H1 (cell line): Measurements from ENCODE around the gene CAMK2D. TPM values are rescaled to one million over a fixed set of nuclear protein-coding genes. Genes with fewer than 3 reads are reported as not detected.

Experiments used
- CTCF ChIA-PET: fragments of 300-600 bp; sonication (Branson Sonifier 250); formaldehyde crosslinking; loops from one replicate; lab custom pipeline; 2021; ENCODE audit not compliant: partially characterized antibody; lab: Charles Lee
- POLR2A ChIA-PET: fragments of 300-600 bp; sonication (Branson Sonifier 250); formaldehyde crosslinking; loops from one replicate; lab custom pipeline; 2021; ENCODE audit warnings: inconsistent platforms; ENCODE audit not compliant: partially characterized antibody; lab: Charles Lee
- DNase-seq, 2 experiments: peaks; one replicate each; pipeline versions ENCODE4 v3.0.0 to v3.0.0-alpha.2; 2010 to 2022; ENCODE audit warnings: low spot score in 2 of 2, low read depth in 1 of 2, mixed read lengths in 1 of 2
- FAIRE-seq: peaks from 2 replicates; lab custom pipeline; 2011; peaks lifted over from hg19 to GRCh38; lab: Jason Lieb, UNC
- H2AFZ ChIP-seq: 2 replicates; pipeline ENCODE4 v1.8.1; 2012; ENCODE audit warnings: low read length, inconsistent platforms
- H2AK5ac ChIP-seq: 2 replicates; pipeline ENCODE4 v1.6.1; 2013; ENCODE audit warnings: low read depth, low read length
- H2BK120ac ChIP-seq: replicated peaks from 2 replicates; pipeline ENCODE3; 2013; ENCODE audit warnings: low read depth, low read length, inconsistent platforms
- H2BK12ac ChIP-seq: 2 replicates; pipeline ENCODE4 v1.6.1; 2013; ENCODE audit warnings: low read depth, low read length
- H2BK15ac ChIP-seq: 2 replicates; pipeline ENCODE4 v1.6.1; 2013; ENCODE audit warnings: low read length
- H2BK20ac ChIP-seq: 2 replicates; pipeline ENCODE4 v1.6.1; 2013; ENCODE audit warnings: low read length
- H2BK5ac ChIP-seq: 2 replicates; pipeline ENCODE4 v1.6.1; 2013; ENCODE audit warnings: low read depth, low read length
- H3K14ac ChIP-seq: 2 replicates; pipeline ENCODE4 v1.6.1; 2013; ENCODE audit warnings: inconsistent platforms; ENCODE audit not compliant: insufficient read length
- H3K18ac ChIP-seq: 2 replicates; pipeline ENCODE4 v1.6.1; 2013; ENCODE audit warnings: low read length; ENCODE audit errors: extremely low read depth
- H3K23ac ChIP-seq: 2 replicates; pipeline ENCODE4 v1.6.1; 2013; ENCODE audit warnings: inconsistent platforms; ENCODE audit not compliant: insufficient read length
- H3K23me2 ChIP-seq: 2 replicates; pipeline ENCODE4 v1.6.1; 2013; ENCODE audit warnings: low read depth, low read length
- H3K27ac ChIP-seq: 2 replicates; pipeline ENCODE4 v1.6.1; 2011; ENCODE audit warnings: low read depth, low read length, inconsistent platforms
- H3K27me3 ChIP-seq, 4 experiments: replicated peaks in 1 of 4; 1 replicate in 1 of 4; 2 replicates in 3 of 4; pipeline versions ENCODE4 v1.6.1 to v1.8.1; 2011 to 2013; ENCODE audit warnings: low read length in 3 of 4, mild to moderate bottlenecking in 3 of 4, inconsistent platforms in 2 of 4, mixed read lengths in 2 of 4, moderate library complexity in 1 of 4; ENCODE audit not compliant: control insufficient read depth in 3 of 4, insufficient read depth in 3 of 4; ENCODE audit errors: extremely low read depth in 1 of 4
- H3K36me3 ChIP-seq, 4 experiments: 2 replicates each; pipeline versions ENCODE4 v1.6.1 to v1.8.1; 2011 to 2013; ENCODE audit warnings: mild to moderate bottlenecking in 4 of 4, low read length in 3 of 4, moderate library complexity in 2 of 4, control low read depth in 1 of 4, inconsistent platforms in 1 of 4; ENCODE audit not compliant: insufficient read depth in 4 of 4, control insufficient read depth in 2 of 4
- H3K4ac ChIP-seq: replicated peaks from 2 replicates; pipeline ENCODE3; 2013; ENCODE audit warnings: low read length, low read depth, mixed read lengths, inconsistent platforms; ENCODE audit not compliant: insufficient read length
- H3K4me1 ChIP-seq, 4 experiments: replicated peaks in 1 of 4; 1 replicate in 1 of 4; 2 replicates in 3 of 4; pipeline versions ENCODE4 v1.6.1 to v1.8.1; 2011 to 2013; ENCODE audit warnings: low read length in 3 of 4, inconsistent platforms in 2 of 4, mixed read lengths in 1 of 4; ENCODE audit not compliant: insufficient read depth in 4 of 4, control insufficient read depth in 3 of 4
- H3K4me2 ChIP-seq, 2 experiments: 2 replicates each; pipeline versions ENCODE4 v1.6.1 to v1.8.1; 2011 to 2013; ENCODE audit warnings: low read depth in 2 of 2, low read length in 2 of 2, control low read depth in 1 of 2, inconsistent platforms in 1 of 2, mild to moderate bottlenecking in 1 of 2; ENCODE audit not compliant: insufficient read depth in 1 of 2
- H3K4me3 ChIP-seq, 4 experiments: fragments of 200-600, 300-600 bp in 1 of 4; sonication (generic), shearing (Covaris generic), sonication (Bioruptor Twin) in 1 of 4; 2 replicates each; pipeline versions ENCODE4 v1.5.1 to v1.8.1; 2011 to 2016; ENCODE audit warnings: low read length in 4 of 4, low read depth in 3 of 4, control low read depth in 2 of 4, inconsistent platforms in 2 of 4, mild to moderate bottlenecking in 2 of 4, mixed read lengths in 1 of 4, moderate library complexity in 1 of 4; ENCODE audit not compliant: insufficient read depth in 2 of 4; ENCODE audit errors: extremely low read depth in 1 of 4
- H3K56ac ChIP-seq: replicated peaks from 2 replicates; pipeline ENCODE3; 2013; ENCODE audit warnings: low read depth, mild to moderate bottlenecking, mixed read lengths, low read length, inconsistent platforms; ENCODE audit not compliant: insufficient read length
- H3K79me1 ChIP-seq: 2 replicates; pipeline ENCODE4 v1.6.1; 2013; ENCODE audit warnings: low read depth, low read length, control low read depth
- H3K79me2 ChIP-seq, 2 experiments: 2 replicates each; pipeline versions ENCODE4 v1.6.1 to v1.8.1; 2012 to 2013; ENCODE audit warnings: low read length in 2 of 2, mild to moderate bottlenecking in 2 of 2, inconsistent platforms in 1 of 2; ENCODE audit not compliant: insufficient read depth in 2 of 2, control insufficient read depth in 1 of 2
- H3K9ac ChIP-seq, 4 experiments: replicated peaks in 1 of 4; 1 replicate in 1 of 4; 2 replicates in 3 of 4; pipeline versions ENCODE4 v1.6.1 to v1.8.1; 2011 to 2013; ENCODE audit warnings: low read depth in 3 of 4, low read length in 3 of 4, control low read depth in 2 of 4, mild to moderate bottlenecking in 2 of 4, moderate library complexity in 2 of 4, inconsistent platforms in 1 of 4; ENCODE audit errors: extremely low read depth in 1 of 4
- H3K9me3 ChIP-seq, 2 experiments: 2 replicates each; pipeline versions ENCODE4 v1.6.1 to v1.8.1; 2012 to 2013; ENCODE audit warnings: mild to moderate bottlenecking in 2 of 2, moderate library complexity in 2 of 2, control low read depth in 1 of 2, inconsistent platforms in 1 of 2, low read depth in 1 of 2, low read length in 1 of 2, mixed read lengths in 1 of 2; ENCODE audit not compliant: insufficient read depth in 2 of 2
- H4K20me1 ChIP-seq, 2 experiments: replicated peaks in 1 of 2; 2 replicates each; pipeline versions ENCODE3 to v1.8.1; 2011 to 2013; ENCODE audit warnings: inconsistent platforms in 2 of 2, low read length in 2 of 2, mild to moderate bottlenecking in 1 of 2; ENCODE audit not compliant: insufficient read depth in 2 of 2, control insufficient read depth in 1 of 2
- H4K5ac ChIP-seq: 2 replicates; pipeline ENCODE4 v1.6.1; 2013; ENCODE audit warnings: low read length, low read depth, mixed read lengths, inconsistent platforms; ENCODE audit not compliant: insufficient read length
- H4K8ac ChIP-seq: 2 replicates; pipeline ENCODE4 v1.8.0; 2013; ENCODE audit warnings: mild to moderate bottlenecking, moderate library complexity, low read length, inconsistent platforms; ENCODE audit not compliant: insufficient read depth; ENCODE audit errors: extremely low read depth
- H4K91ac ChIP-seq: replicated peaks from 2 replicates; pipeline ENCODE3; 2013; ENCODE audit warnings: low read length, mixed read lengths, inconsistent platforms; ENCODE audit not compliant: insufficient read length
- CHD1 ChIP-seq: IDR thresholded peaks from 2 replicates; pipeline ENCODE4 v1.6.1; 2012; ENCODE audit warnings: low read depth, low read length, improper control_type of control experiment
- CTCF ChIP-seq, 3 experiments: IDR thresholded peaks; 1 replicate in 2 of 3; 2 replicates in 1 of 3; pipeline versions ENCODE4 v1.5.1 to v1.6.1; 2011; ENCODE audit warnings: low read length in 3 of 3, mild to moderate bottlenecking in 3 of 3, inconsistent platforms in 2 of 3, low read depth in 1 of 3, moderate library complexity in 1 of 3; ENCODE audit not compliant: insufficient read depth in 1 of 3; ENCODE audit errors: control extremely low read depth in 1 of 3
- KDM1A ChIP-seq: fragments of 200-600, 300-600 bp; sonication (generic); IDR thresholded peaks from 2 replicates; pipeline ENCODE4 v1.7.1; 2016; ENCODE audit warnings: mild to moderate bottlenecking, low read length, borderline replicate concordance
- NANOG ChIP-seq: IDR thresholded peaks from 2 replicates; pipeline ENCODE4 v1.6.1; 2011; ENCODE audit warnings: low read length, low read depth, mild to moderate bottlenecking, inconsistent platforms; ENCODE audit not compliant: insufficient read depth, poor library complexity, severe bottlenecking
- POLR2AphosphoS5 ChIP-seq: IDR thresholded peaks from 2 replicates; pipeline ENCODE4 v1.6.1; 2011; ENCODE audit warnings: low read depth, low read length
- RAD21 ChIP-seq, 2 experiments: IDR thresholded peaks in 1 of 2; conservative IDR thresholded peaks in 1 of 2; 2 replicates each; pipeline ENCODE4 v1.6.1; 2011; ENCODE audit warnings: low read depth in 2 of 2, low read length in 2 of 2, improper control_type of control experiment in 1 of 2, inconsistent platforms in 1 of 2, mild to moderate bottlenecking in 1 of 2, moderate library complexity in 1 of 2
- RBBP5 ChIP-seq: IDR thresholded peaks from 2 replicates; pipeline ENCODE4 v1.7.1; 2012; ENCODE audit warnings: low read depth, mild to moderate bottlenecking, inconsistent platforms, low read length, moderate library complexity, borderline replicate concordance
- RXRA ChIP-seq: IDR thresholded peaks from 2 replicates; pipeline ENCODE4 v1.6.1; 2011; ENCODE audit warnings: low read depth, mild to moderate bottlenecking, low read length, moderate library complexity; ENCODE audit not compliant: insufficient read depth
- SAP30 ChIP-seq: fragments of 300-600 bp; sonication (generic); IDR thresholded peaks from 2 replicates; pipeline ENCODE4 v1.7.1; 2012; ENCODE audit warnings: low read length, moderate library complexity, mild to moderate bottlenecking, inconsistent platforms; ENCODE audit not compliant: insufficient read depth, insufficient replicate concordance
- SP2 ChIP-seq: IDR thresholded peaks from 2 replicates; pipeline ENCODE4 v1.6.1; 2012; ENCODE audit warnings: mild to moderate bottlenecking, low read length, inconsistent platforms
- WGBS, 2 experiments: shearing (Covaris generic) in 1 of 2; methylation state at CpG; one replicate each; pipeline versions ENCODE4 v1.1.6 to v1.1.7; 2013 to 2015; ENCODE audit warnings: low lambda C conversion rate in 2 of 2, mixed read lengths in 2 of 2, inconsistent platforms in 1 of 2, low coverage in 1 of 2, missing lambda C conversion rate in 1 of 2; ENCODE audit not compliant: insufficient replicate concordance in 2 of 2, insufficient coverage in 1 of 2, insufficient read length in 1 of 2; ENCODE audit errors: extremely low coverage in 1 of 2, missing lambda C conversion rate in 1 of 2; 5-methylcytosine and 5-hydroxymethylcytosine counted together
- polyA plus RNA-seq, 7 experiments: library from polyadenylated mRNA; depleted of rRNA in 3 of 7; stranded (reverse) in 5 of 7; unstranded in 2 of 7; fragments of >200 nt in 5 of 7; fragments of 200-250 nt in 2 of 7; gene quantifications; 1 replicate in 5 of 7; 2 replicates in 1 of 7; 4 replicates in 1 of 7; pipeline versions ENCODE4 v1.2.1 to v1.2.3, GENCODE V29; 2011 to 2013; ENCODE audit warnings: missing spikeins in 2 of 7, mixed read lengths in 2 of 7
- total RNA-seq: library from RNA; stranded (reverse); fragmentation: NEBNext Ultra II Directional; extraction: Animal tissue kit (Norgen Biotek cat#: 25700); gene quantifications from 2 replicates; pipeline ENCODE4 v1.2.1, GENCODE V29; 2021

The CAMK2D gene
- total and polyA plus RNA-seq, 2 of the 8 experiments (the other 6 are each of a cell fraction or from before 2014, with no cell fraction given) = 3.2 to 7.0 TPM

- ChIA-PET CTCF (no interaction called here), POLR2A (no interaction called here)
- Histone ChIP-seq H3K4me3 (no peak overlapping the region), H3K14ac (no peak overlapping the region), H3K9me3 (no peaks in the 10 kb centered on the region), H3K56ac (no peak overlapping the region), H2AK5ac (no peak overlapping the region), H3K23ac (no peak overlapping the region), H3K4me1 (peaks cover 0 to 4% (median 0%) of the 10 kb centered on the region in 4 experiments; a peak in 1 of 7 replicates), H3K27ac (no peak overlapping the region), H2BK15ac (no peak overlapping the region), H2BK120ac (no peak overlapping the region), H2BK5ac (no peak overlapping the region), H2BK20ac (no peak overlapping the region), H3K23me2 (0 out of 2 replicates have a peak, but pooled peaks cover 2% of the 10 kb centered on the region), H3K4ac (no peak overlapping the region), H4K20me1 (no peaks in the 10 kb centered on the region), H3K36me3 (no peaks in the 10 kb centered on the region), H4K8ac (no peak overlapping the region), H2AFZ (no peak overlapping the region), H3K79me2 (no peaks in the 10 kb centered on the region), H3K79me1 (0 out of 2 replicates have a peak, but pooled peaks cover 2% of the 10 kb centered on the region), H3K27me3 (no peaks in the 10 kb centered on the region), H2BK12ac (no peak overlapping the region), H3K9ac (no peak overlapping the region), H3K4me2 (no peak overlapping the region)
- no peak for FAIRE-seq
- WGBS, 2 experiments = 87% methylated on average over 3 of the region's 3 CpGs; no CpG with 5 or more reads in 1 of the 2 experiments
- no peak for TF ChIP-seq RXRA
- TF ChIP-seq KDM1A = no peak
- no peak for TF ChIP-seq RAD21 (IDR thresholded peaks at IDR 0.05 in 1 of 2, conservative IDR thresholded peaks at IDR 0.05 in 1 of 2; ENCODE audit: low read depth in 2 of 2, low read length in 2 of 2)
- TF ChIP-seq RBBP5 = no peak
- TF ChIP-seq SP2 = no peak
- no peak for TF ChIP-seq CHD1
- no peak for TF ChIP-seq POLR2AphosphoS5
- no peak for TF ChIP-seq NANOG
- no peak for TF ChIP-seq CTCF (IDR thresholded peaks at IDR 0.05; ENCODE audit: control extremely low read depth in 1 of 3, insufficient read depth in 1 of 3, low read depth in 1 of 3, low read length in 3 of 3)
- no peak for TF ChIP-seq SAP30
- TF ChIP-seq, all 59 proteins: peak for 0
- Histone ChIP-seq H3K18ac (no peak overlapping the region), H4K5ac (no peak overlapping the region), H4K91ac (no peak overlapping the region)
- DNase-seq = no peak
These were observed 99.0 kb downstream of the CAMK2D start for GRCh38 chr4:113662581-113662980.
